ENCODE results near the gene SEMA3D.
"Not testable (repeated sequence)": the region's sequence is repeated elsewhere in the genome, so short reads cannot be mapped to it uniquely, and the experiment has no call there.

Gene SEMA3D

DNA sequence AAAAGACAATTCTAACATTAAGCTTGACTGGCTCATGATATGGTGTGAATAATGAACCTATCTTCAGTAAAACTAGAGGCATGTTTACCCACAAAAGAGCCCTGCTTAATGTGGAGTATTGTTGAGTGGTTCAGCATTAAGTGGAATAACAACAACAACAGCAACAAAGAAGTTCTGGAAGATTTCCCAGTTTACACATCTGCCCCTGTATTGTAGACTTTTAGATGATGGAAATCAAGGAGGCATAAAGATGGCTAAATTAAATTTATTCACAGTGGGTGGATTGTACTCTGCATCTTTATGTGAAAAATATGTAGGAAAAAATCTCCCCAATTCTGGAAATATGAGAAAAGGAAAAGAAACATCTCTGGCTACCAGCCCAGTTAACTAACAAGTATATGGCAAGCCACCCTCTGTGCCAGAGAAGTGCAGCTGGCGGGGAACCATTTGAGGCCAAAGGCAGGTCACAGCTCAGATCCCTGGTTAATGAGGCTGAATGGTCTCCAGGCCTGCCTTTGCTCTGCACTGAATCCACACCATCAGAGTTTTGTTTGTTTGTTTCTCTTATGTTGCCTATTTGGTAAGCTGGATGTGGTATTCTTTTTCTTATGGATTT, 186.0 kb downstream of the SEMA3D start:
- no peak overlapping the region for H3K4me3 ChIP-seq (ENCODE audit: low read depth, low read length)
- DNase-seq (ENCODE audit: low read depth), result no peak
- TF ChIP-seq POLR2A (IDR thresholded peaks at IDR 0.05; ENCODE audit: extremely low read depth, insufficient read length) (no peak), MYC (IDR thresholded peaks at IDR 0.05; ENCODE audit: low read depth, low read length) (no peak), CTCF (IDR thresholded peaks at IDR 0.05; ENCODE audit: low read depth, low read length) (no peak)
- TF ChIP-seq, protein P1, sequence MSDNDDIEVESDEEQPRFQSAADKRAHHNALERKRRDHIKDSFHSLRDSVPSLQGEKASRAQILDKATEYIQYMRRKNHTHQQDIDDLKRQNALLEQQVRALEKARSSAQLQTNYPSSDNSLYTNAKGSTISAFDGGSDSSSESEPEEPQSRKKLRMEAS (IDR thresholded peaks at IDR 0.05; ENCODE audit: low read depth, low read length), result no peak

GRCh38 chr7:84999450-84999849, 187.4 kb downstream of the SEMA3D start:
- no peak for DNase-seq (ENCODE audit: low read depth)
- H3K4me3 ChIP-seq (ENCODE audit: low read depth, low read length), result no peak overlapping the region
- no peak for TF ChIP-seq CTCF (IDR thresholded peaks at IDR 0.05; ENCODE audit: low read depth, low read length)
- TF ChIP-seq MYC (IDR thresholded peaks at IDR 0.05; ENCODE audit: low read depth, low read length), result no peak
- TF ChIP-seq, protein P1 (IDR thresholded peaks at IDR 0.05; ENCODE audit: low read depth, low read length), result no peak

GRCh38 chr7:84998665-84999064, 188.2 kb downstream of the SEMA3D start:
- no peak overlapping the region for H3K4me3 ChIP-seq (ENCODE audit: low read depth, low read length)
- no peak for DNase-seq (ENCODE audit: low read depth)
- TF ChIP-seq MYC (IDR thresholded peaks at IDR 0.05; ENCODE audit: low read depth, low read length) (no peak), CTCF (IDR thresholded peaks at IDR 0.05; ENCODE audit: low read depth, low read length) (no peak), POLR2A (IDR thresholded peaks at IDR 0.05; ENCODE audit: extremely low read depth, insufficient read length) (no peak)
- TF ChIP-seq, protein P1 (IDR thresholded peaks at IDR 0.05; ENCODE audit: low read depth, low read length), result no peak

- TF ChIP-seq POLR2A (IDR thresholded peaks at IDR 0.05; ENCODE audit: extremely low read depth, insufficient read length), result no peak
- TF ChIP-seq MYC (IDR thresholded peaks at IDR 0.05; ENCODE audit: low read depth, low read length), result no peak
- TF ChIP-seq, protein P1 (IDR thresholded peaks at IDR 0.05; ENCODE audit: low read depth, low read length), result no peak
- no peak overlapping the region for H3K4me3 ChIP-seq (ENCODE audit: low read depth, low read length)
- no peak for DNase-seq (ENCODE audit: low read depth)
Observed at GRCh38 chr7:84997626-84998025, 189.2 kb downstream of the SEMA3D start.

- H3K4me3 ChIP-seq (ENCODE audit: low read depth, low read length); DNase-seq (ENCODE audit: low read depth): not testable (repeated sequence)
Observed at GRCh38 chr7:84992954-84993353, 193.9 kb downstream of the SEMA3D start.

DNA sequence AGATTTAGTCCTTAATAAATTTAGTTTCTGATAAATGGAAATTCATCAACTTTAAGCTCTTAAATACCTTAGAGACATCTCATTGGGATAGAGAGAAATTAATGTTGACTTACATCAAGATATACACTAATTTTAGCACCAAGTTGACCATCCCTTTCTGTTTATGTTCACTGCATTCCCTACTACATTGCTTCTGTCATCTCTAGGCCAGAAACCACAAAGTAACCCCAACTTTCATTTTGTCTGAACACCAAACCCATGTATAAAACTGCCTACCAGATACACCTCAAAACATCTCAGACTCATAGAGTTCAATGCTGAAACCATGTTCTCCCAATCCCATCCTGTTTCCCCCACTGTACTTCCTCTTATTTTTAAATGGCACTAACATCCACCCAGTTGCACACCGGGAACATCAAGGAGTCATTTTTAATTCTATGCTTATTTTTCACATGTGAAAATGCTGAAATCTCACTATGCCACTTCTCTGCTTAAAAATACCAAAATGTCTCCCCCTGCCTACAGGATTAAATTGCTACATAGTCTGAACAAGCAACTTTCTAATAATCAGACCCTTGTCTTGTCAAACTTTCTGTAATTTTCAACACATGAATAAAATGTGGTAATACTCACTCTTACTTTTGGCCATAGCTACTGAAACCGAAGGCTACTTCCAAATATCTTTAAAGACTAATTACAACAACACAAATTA, 201.6 kb downstream of the SEMA3D start:
- no peak for DNase-seq (ENCODE audit: low read depth)
- no peak overlapping the region for H3K4me3 ChIP-seq (ENCODE audit: low read depth, low read length)
- TF ChIP-seq, protein P1 (IDR thresholded peaks at IDR 0.05; ENCODE audit: low read depth, low read length), result no peak
- TF ChIP-seq CTCF (IDR thresholded peaks at IDR 0.05; ENCODE audit: low read depth, low read length) (no peak), POLR2A (IDR thresholded peaks at IDR 0.05; ENCODE audit: extremely low read depth, insufficient read length) (no peak), MYC (IDR thresholded peaks at IDR 0.05; ENCODE audit: low read depth, low read length) (no peak)
